Right ventricle myocardium superior (tissue), 1 donor: ENCODE measurements around the gene BRCA1. TPM values are rescaled to one million over a fixed set of nuclear protein-coding genes. Genes with fewer than 3 reads are reported as not detected.
"Not testable (repeated sequence)": the region's sequence is repeated elsewhere in the genome, so short reads cannot be mapped to it uniquely, and the experiment has no call there.

ENCODE experiments used
- ATAC-seq: fragments of 200-7000 bp; cut with Tn5 transposase; one replicate; pipeline ENCODE4 v1.9.1; 2020; ENCODE audit warnings: mild to moderate bottlenecking; ENCODE audit not compliant: poor library complexity
- DNase-seq: peaks from one replicate; pipeline ENCODE4 v3.0.0-alpha.2; 2020
- intact Hi-C: fragments of 100-400 bp; cut with DNase I; formaldehyde crosslinking; loops from one replicate; pipeline ENCODE4 v1.11.2; 2022
- long read RNA-seq: library from polyadenylated mRNA; unstranded; transcript quantifications from one replicate; pipeline ENCODE4 v2.0.0, GENCODE V29; 2021
- total RNA-seq: library from RNA; stranded (reverse); fragmentation: NEBNext Ultra II Directional; extraction: Animal tissue kit (Norgen Biotek cat#: 25700); gene quantifications from one replicate; pipeline ENCODE4 v1.2.1, GENCODE V29; 2021
- donor health status: DM: no; HTN: yes; CAD: no; lungs with severe emphysema.

The BRCA1 gene
- total RNA-seq, result 7.3 TPM
- long read RNA-seq, partial matches to known transcripts, result 1 of 4 reads
- long read RNA-seq, other reads (novel, unspliced or antisense), result 3 of 4 reads

DNA sequence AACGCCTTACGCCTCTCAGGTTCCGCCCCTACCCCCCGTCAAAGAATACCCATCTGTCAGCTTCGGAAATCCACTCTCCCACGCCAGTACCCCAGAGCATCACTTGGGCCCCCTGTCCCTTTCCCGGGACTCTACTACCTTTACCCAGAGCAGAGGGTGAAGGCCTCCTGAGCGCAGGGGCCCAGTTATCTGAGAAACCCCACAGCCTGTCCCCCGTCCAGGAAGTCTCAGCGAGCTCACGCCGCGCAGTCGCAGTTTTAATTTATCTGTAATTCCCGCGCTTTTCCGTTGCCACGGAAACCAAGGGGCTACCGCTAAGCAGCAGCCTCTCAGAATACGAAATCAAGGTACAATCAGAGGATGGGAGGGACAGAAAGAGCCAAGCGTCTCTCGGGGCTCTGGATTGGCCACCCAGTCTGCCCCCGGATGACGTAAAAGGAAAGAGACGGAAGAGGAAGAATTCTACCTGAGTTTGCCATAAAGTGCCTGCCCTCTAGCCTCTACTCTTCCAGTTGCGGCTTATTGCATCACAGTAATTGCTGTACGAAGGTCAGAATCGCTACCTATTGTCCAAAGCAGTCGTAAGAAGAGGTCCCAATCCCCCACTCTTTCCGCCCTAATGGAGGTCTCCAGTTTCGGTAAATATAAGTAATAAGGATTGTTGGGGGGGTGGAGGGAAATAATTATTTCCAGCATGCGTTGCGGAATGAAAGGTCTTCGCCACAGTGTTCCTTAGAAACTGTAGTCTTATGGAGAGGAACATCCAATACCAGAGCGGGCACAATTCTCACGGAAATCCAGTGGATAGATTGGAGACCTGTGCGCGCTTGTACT is at the start of gene BRCA1:
Gene BRCA1 (minus strand): TSS at position 232 of the 834 bp plus-strand sequence. CDS start 1,268 bp downstream, outside the sequence.
- intact Hi-C loops, result loop anchor here (10.0 kb wide), 1 partner anchor 101 kb away; the partner anchor contains the start of genes RND2 and VAT1
- DNase-seq, result peak; percentile 92
- peak; percentile 98 for ATAC-seq

DNA sequence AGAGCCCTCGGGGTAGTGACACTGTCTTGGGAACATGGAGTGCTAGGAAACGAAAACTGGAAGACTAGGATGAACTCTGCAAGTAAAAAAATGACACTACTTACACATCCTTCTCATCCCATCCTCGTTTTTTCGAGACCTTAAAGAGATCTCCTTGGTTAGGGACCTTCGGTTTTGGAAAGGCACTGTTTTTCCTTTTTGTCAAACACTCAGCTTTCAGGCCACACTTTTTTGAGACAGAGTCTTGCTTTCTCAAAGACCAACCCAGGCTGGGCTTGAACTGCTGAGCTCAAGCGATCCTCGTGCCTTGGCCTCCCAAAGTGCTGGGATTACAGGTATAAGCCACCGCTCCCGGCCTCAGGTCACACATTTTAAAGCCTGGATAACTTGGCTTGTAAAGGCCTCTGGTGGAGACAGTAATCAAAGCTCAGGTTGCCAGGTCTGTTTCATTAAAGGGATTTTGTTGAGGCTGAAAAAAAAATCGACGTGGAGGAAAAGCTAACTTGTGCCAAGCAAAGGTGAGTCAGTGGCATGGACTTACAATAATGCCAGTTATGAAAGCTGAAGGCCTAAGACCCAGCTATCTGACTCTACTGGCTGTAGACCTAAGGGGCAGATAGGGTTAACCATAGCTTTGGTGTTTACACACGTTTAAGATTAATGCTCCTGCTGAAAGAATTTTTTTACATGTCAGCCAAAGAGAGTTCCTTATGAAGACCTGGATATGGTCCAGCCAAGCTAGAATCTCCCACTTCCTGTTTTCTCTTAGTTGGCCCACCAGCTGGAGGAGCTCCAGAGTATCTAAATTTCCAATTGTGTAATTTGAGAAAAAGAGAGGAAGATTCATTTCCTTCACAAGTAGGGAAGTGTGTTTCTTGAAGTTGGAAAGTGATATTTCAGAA is 46.7 kb upstream of the BRCA1 start:
- no peak for ATAC-seq
- intact Hi-C loops, result loop anchor here (5.0 kb wide), 1 partner anchor 35 kb away; no protein-coding TSS in a partner anchor
- no peak for DNase-seq

DNA sequence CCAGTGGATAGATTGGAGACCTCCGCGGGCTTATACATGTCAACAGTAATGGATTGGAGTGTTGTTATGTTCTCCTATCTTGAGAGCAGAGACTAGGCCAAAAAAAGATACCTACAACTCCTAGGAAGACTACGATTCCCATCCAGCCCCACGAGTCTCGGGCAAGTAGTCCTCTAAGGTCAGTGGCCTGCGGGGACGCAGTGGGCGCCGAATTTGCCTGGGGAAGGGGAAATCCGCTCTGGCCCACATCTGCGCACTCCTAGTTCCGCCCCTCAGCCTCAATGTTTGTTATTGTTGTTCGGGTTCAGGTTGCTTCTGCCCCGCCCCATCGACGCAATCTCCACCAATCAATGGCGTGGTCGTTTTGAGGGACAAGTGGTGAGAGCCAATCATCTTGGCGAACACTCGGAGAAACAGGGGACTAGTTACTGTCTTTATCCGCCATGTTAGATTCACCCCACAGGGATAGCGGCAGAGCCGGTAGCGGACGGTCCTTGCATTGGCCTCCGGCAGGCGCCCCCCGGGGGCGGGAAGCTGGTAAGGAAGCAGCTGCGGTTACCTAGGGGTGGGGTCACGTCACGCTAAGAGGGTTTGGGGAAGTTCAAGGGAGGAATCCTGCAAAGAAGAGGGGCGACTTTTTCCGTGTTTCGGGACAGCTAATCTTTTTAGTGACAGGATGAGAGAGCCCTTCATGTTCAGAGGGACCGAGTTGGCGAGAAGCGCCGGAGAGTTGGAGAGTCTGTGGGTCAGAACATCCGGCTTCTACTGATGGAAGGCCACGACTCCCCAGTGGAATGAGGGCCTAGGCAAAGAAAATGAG is 45.8 kb upstream of the BRCA1 start, which contains the start of gene NBR1:
Gene NBR1 (plus strand): TSS at position 449 of the 820 bp plus-strand sequence. CDS start 4,586 bp downstream, outside the sequence.
- ATAC-seq (peak; percentile 93), DNase-seq (peak; percentile 96)
- intact Hi-C loops, result loop anchor here (5.0 kb wide), 1 partner anchor 36 kb away; no protein-coding TSS in a partner anchor

DNA sequence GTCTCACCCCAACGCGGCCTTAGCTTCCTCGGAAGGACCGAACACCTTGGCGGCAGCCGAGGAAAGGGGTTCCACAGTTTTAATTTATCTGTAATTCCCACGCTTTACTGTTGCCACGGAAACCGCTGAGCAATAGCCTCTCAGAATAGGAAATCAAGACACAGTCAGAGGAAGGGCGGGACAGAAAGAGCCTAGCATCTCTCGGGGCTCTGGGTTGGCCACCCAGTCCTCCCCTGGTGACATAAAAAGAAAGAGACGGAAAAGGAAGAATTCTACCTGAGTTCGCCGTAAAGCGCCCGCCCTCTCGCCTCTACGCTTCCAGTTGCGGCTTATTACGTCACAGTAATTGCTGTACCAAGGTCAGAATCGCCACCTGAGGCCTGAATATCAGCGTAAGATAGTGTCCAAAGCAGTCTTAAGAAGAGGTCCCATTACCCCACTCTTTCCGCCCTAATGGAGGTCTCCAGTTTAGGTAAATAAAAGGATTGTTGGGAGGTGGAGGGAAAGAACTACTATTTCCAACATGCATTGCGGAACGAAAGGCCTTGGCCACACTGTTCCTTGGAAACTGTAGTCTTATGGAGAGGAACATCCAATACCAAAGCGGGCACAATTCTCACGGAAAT is 45.1 kb upstream of the BRCA1 start:
- ATAC-seq (peak; percentile 86), DNase-seq (peak; percentile 92)
- intact Hi-C loops, result loop anchor here (5.0 kb wide), 1 partner anchor 37 kb away; no protein-coding TSS in a partner anchor

DNA sequence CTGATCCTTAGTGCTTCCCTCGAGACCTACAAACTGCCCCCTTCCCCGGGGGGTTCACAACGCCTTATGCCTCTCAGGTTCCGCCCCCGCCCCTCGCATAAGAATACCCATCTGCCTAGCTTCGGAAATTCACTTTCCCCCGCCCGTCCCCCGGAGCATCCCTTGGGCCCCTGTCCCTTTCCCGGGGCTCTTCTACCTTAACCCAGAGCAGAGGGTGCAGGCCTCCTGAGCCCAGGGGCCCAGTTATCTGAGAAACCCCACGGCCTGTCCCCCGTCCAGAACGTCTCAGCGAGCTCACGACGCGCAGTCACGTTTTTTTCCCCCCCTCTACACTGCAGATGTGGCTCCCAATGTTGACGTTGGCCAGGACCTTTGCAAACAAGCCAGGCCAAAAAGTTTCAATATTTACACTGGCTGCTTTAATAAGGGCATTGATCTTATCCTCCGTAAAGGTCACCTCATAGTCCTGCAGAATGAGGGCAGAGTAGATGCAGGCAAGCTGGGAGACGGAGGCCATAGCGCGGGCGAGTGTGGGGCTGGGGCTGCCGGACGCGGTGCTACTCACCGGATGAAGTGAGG is 44.5 kb upstream of the BRCA1 start:
- DNase-seq, result no peak
- ATAC-seq, result peak; percentile 27
- intact Hi-C loops, result loop anchor here (5.0 kb wide), 1 partner anchor 38 kb away; no protein-coding TSS in a partner anchor

DNA sequence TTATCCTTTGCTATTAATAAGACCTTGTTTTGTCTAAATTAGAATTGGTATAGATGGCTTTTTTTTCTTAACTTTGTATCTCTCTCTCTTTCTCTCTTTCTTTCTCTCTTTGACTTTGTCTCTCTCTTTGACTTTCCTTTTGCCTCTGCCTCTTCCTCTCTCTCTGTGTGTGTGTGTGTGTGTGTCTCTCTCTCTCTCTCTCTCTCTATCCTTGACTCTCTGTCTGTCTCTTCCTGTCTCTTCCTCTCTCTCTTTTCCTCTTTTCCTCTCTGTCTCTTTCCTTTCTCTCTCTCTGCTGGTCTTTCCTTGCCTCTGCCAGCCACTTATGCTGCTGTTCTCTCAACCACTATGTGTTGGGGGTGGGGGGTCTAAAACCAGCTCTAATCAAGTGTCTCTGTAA is 40.8 kb upstream of the BRCA1 start:
- DNase-seq, ATAC-seq, intact Hi-C loops: not testable (repeated sequence)

DNA sequence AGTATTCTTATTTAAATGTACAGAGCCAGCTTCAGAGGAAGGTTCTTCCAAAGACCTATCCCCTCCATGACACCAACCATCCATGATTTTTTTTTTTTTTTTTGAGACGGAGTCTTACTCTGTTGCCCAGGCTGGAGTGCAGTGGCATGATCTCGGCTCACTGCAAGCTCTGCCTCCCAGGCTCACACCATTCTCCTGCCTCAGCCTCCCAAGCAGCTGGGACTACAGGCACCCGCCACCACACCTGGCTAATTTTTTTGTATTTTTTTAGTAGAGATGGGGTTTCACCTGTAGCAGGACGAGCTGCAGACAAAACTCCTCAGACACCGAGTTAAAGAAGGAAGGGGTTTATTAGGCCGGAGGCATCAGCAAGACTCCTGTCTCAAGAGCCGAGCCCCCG is 34.8 kb upstream of the BRCA1 start:
- intact Hi-C loops, DNase-seq, ATAC-seq: not testable (repeated sequence)

DNA sequence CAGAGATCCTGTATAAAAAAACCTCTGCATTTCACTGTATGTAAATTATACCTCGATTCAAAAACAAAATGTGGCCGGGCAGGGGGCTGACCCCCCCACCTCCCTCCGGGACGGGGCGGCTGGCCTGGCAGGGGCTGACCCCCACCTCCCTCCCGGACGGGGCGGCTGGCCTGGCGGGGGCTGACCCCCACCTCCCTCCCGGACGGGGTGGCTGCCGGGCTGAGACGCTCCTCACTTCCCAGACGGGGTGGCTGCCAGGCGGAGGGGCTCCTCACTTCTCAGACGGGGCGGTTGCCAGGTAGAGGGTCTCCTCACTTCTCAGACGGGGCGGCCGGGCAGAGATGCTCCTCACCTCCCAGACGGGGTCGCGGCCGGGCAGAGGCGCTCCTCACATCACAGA is 34.1 kb upstream of the BRCA1 start:
- DNase-seq, ATAC-seq, intact Hi-C loops: not testable (repeated sequence)

DNA sequence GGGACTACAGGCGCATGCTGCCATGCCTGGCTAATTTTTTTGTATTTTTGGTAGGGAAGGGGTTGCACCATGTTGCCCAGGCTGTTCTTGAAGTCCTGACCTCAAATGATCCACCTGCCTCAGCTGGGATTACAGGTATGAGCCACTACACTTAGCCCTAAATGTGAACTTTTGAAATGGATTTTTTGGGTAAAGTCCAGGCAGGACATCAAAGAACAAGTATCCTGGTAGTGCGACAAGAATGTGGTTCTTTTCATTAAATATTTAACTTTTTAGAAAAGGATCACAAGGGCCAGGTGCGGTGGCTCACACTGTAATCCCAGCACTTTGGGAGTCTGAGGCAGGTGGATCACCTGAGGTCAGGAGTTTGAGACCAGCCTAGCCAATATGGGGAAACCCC is 30.5 kb upstream of the BRCA1 start:
- ATAC-seq, result no peak
- intact Hi-C loops, result no loop called here
- DNase-seq, result no peak

DNA sequence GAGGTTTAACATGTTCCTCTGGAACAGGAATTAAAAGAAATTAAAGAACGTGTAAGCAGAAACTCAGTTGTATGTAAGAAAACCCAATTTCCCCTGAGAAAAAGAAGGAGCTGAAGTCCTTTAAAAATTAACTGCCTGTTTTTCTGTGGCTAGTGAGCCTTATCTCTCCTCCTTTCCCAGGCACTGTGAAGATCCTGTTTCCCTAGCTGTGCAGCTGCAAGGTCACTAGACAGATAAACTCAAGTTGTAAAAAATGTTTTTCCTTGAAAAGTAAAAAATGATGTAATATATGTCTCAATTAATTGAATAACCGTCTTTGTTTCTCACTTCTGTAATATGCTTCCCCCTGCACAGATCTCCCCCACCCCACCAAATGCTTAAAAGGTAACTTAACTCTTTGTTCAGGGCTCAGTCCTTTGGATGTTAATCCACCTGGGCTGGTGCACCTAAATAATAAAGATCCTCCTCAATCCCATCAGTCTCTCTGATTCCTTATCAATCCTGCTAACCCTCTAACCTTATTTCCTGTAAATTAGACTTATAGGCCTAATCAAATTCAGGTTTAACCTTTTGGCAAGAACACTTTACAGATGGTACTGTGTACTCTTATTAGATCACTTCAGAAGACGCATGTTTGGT is 28.2 kb upstream of the BRCA1 start:
- DNase-seq, intact Hi-C loops, ATAC-seq: not testable (repeated sequence)

DNA sequence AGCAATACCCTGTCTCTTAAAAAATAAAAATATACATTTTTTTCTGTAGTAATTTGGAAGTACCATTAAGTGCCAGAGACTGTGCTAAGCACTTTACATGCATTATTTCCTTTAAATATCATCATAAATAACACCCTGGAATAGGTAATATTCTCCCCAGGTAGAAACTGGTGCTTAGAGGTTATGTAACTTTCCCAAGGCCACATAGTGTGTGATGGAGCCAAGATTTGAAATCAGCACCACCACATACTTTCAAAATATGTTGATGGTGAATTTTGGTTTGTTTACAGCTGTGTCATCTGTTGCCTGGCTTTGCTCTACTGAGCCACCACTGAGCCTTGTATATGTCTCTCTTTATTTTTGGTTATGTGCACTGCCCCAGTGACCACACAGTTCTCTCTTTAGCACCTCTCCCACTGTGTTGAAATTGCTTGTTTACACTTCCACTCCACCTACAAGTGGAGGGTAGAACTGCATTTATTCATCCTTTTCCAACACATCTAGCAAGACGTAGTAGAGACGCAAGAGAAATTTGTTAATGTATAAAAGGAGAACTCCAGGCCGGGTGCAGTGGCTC is 26.8 kb upstream of the BRCA1 start:
- DNase-seq (no peak), ATAC-seq (no peak)
- intact Hi-C loops, result no loop called here

DNA sequence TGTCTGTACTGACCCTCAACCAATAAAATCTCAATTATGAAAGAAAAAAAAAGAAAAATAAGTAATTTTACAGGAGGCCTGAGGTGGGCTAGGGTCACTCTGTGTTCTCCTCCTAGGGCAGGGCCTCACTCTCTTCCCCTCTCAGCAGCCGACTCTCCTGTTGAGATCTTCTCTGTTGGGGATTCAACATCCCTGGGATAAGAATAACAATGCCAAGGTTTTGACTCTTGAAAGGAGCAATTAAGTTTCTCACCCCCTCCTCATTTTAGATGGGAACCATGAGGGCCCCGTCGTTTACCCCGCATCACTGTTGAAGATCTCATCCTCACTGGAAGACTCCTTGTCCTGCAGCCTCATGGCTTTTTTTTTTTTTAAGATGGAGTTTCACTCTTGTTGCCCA is 21.5 kb upstream of the BRCA1 start:
- intact Hi-C loops, result no loop called here
- DNase-seq, result no peak

DNA sequence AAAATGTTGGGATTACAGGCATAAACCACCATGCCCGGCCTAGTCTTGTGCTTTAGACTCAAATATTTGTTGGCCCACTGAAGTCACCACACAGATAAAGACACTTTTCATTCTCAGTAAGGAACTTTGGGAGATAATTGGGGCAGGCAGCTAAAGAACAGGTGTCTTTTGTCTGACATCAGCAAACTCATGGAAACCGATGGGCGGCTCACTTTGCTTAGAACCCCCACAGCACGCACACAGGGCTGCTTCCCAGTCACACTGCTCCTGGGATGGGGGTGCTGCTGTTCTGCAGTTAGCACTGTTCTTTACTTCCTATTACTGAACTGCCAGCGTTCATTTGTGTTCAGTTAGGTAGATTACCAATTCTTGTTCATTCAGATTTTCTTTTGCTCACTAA is 18.0 kb upstream of the BRCA1 start:
- no peak for ATAC-seq
- intact Hi-C loops, result no loop called here

More for the DNA sequence above, 21.5 kb upstream of the BRCA1 start:
- ATAC-seq, result no peak

DNA sequence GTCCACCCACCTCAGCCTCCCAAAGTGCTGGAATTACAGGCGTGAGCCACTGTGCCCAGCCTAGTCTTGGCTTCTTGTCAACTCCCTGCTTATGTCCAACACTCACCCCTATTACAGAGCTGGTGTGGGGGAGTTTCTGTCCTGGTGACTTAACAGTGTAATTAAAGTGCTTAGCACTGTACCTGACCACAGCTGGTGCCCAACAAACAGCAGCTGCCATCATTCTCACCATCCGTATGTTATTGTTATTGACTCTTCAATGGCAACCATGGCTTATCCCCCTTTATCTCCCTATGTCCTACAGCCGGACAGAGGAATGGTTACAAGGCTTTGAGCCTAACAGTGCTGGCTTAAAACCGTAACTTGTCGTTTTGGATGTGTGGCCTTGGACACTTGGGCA is 17.0 kb upstream of the BRCA1 start:
- ATAC-seq (no peak), DNase-seq (no peak)
- intact Hi-C loops, result no loop called here

More for the DNA sequence above, 18.0 kb upstream of the BRCA1 start:
- no peak for DNase-seq

DNA sequence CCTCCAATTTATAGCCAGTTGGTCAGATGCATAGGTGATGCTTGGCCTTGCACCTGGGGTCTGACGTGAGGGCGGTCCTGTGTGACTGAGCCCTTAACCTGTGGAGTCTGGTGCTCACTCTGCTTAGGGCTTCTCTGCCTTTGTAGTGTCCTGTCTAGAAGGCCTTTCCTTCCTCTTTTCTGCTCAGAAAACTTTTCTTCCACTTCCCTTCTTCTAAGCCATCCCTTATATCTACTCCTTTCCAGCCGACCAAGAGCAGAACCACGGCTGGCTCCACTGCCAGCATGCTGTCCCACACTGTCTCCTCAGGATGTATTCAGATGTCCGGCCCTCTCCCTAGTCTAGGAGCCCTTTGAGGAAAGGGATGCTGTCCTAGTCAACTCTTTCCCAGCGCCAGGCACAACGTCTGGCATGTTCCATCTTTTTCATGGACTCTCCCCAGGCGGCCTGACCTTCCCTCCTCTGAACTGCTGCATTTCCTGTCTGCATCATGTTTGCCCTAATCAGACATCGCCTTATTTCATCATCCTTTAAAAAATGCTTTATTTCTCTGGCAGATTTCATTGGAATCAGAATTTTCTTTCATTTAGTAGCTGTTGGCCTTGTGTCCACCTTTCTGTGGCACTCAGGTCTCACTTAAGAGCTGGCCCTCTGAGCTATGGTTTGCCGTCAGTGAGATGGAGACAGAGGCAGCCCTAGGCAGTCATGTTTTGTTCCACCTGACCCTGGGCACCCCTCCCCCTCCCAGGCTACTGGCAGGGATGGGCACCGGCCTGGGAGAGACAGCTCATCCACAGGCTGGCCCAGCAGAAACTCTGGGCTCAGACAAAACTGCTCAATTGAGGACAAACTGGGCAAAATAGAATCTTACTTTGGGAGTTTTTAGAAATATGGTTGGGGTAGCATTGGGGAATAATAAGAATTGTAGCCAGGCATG is 15.5 kb upstream of the BRCA1 start:
- DNase-seq (no peak), ATAC-seq (no peak)
- intact Hi-C loops, result no loop called here
